Activated effector memory CD4-positive, alpha-beta T cell treated with Interleukin-2 at 50 U/mL for 16 hours (primary cell): Measurements from ENCODE around the gene RAB10.
"Not testable (repeated sequence)": the region's sequence is repeated elsewhere in the genome, so short reads cannot be mapped to it uniquely, and the experiment has no call there.

Source experiments
- DNase-seq: peaks from one replicate; pipeline ENCODE4 v3.0.0-alpha.2; 2020

RAB10 gene

DNA sequence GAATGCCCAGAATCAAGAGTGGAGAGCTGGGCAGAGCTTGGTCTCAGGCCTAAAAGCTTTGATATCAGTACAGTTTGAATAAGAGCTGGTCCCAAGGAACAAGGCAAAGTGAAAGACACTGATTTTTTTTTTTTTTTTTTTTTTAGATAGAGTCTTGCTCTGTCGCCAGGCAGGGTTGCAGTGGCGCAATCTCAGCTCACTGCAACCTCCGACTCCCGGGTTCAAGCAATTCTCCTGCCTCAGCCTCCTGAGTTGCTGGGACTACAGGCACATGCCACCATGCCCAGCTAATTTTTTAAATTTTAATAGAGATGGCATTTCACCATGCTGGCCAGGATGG lies 17.2 kb upstream of the RAB10 start:
- DNase-seq, result not testable (repeated sequence)

DNA sequence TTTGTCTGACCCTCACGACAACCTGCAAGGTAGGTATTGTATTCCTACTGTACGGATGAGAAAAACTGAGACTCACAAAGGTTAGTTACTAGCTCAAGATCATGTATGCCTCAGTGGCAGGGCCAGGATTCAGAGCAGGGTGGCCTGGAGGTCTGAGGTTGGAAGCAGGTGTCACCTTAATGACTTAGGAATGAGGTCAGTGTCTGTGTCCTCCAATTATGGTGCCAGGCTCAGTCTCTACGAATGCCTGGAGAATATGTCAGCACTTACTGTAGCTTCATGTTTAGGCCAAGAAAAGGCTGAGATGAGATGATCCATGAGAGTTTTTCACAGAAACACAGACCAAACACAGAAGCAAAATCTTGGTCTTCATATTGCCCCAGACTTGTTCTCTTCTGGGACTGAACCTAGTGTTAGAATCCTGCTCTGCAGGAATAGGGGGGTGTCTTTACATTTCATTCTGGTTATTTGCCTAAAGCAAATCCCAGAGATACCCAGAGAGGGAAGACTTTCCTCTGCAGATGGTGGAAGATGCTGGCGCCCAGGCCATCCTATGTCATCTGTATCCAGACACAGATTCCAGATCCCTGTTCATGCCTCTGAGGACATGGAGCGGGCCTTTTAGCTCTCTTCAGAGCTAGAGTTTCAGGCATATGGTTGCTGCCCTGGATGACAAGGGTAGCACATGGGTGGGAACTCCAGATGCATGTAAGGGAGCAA lies 16.3 kb upstream of the RAB10 start:
- DNase-seq, result no peak

DNA sequence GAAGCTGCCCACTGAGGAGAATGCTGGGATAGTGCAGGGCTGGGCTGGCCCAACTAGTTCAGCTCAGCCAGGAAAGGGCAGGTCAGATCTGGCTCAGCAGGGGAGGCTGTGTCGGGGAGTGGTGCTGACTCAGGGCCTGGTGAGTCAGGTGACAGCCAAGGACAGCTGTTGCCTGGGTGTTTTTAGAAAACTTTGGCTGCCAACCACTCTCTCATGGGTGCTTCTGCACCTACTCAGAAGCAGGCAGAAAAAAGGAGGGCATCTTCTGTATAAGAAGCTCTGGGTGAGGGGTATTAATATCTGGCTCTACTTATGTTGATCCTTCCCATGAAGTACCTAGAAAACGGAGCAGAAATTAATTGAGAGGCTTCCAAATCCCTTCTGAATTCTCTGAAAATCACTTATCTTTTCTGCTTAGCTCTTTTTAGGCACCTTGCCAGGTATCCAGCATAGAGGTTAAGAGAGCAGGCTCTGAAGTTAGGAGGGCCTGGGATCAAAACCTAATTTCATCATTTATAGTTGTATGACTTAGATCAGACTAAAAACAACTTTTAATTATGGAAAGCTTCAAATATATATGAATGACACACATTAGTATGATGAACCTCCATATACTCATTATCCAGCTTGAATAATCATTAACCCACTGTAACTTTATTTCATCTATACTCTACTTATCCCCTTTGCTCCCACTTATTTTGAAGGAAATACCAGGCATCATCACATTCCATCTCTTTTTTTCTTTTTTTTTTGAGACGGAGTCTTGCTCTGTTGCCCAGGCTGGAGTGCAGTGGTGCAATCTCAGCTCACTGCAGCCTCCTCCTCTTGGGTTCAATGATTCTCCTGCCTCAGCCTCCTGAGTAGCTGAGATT lies 15.5 kb upstream of the RAB10 start:
- no peak for DNase-seq

DNA sequence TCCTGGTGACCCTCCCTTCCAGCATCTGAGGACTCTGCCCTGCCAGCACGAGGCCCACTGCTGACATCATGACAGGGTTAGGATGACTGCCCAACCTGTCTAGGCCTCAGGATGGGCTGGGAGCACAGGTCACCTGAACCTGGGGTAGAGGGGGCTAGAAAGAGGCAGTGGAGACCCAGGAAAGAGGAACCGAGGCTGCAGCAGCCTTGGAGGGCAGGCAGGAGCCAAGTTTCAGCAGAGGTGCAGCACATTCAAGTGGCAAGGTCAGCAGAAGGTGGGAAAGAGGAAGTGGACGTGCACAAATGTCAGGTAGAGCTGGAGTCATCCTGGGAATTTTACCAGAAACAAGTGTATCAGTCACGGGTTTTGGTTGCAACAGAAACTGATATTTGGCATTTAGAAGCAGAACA lies 13.6 kb upstream of the RAB10 start:
- no peak for DNase-seq

DNA sequence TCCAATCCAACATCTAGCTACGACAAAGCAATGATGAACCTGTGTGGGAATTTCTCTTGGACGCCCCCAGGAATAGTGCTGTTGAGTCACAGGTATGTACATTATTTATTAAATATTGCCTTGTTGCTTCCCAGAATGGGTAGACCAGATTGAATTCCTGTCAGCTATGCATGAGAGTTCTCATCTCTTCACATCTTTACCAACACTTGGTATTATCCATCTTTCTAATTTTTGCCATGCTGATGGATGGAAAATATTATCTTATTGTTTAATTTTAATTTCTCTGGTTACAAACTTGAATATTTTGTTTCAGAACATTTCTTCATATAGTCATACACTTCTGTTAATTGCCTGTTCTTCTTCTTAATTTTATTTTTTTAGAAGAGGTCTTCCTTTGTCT lies 9.6 kb upstream of the RAB10 start:
- DNase-seq, result no peak

DNA sequence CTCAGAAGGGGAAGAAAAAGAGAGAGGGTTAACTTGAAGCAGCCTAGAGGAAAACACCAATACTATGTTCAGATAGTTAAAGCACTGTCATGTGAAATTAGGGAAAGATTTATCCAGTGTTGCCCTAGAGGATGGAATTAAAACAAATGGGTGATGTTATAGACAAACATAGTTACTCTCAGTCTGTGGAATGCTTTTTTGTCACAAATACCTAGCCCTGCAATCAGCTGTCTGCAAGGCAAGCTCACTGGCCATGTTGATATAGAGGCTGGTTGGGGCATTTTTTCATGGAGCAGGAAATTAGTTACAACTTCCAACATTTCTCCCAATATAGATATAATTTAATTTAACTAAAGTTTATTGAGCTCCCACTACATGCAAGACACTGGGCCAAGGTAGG lies 8.4 kb upstream of the RAB10 start:
- DNase-seq, result no peak

DNA sequence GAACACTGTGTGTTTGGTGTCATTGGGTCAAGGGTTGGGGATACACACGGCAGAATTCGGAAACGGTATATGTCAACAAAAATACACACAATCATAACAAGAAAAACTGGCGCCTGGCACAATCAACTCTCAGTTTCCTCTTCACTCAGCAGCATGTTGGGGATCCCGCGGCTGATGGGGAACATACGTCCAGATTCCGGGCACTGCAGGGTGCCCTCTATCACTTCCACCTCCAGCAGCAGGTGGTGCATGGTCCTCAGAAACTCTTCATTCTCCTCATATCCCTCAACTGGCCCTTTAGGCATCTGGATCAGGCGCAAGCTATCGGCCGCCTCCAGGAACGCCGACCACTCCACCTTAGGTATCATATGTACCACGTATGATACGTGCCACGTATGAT lies 5.8 kb upstream of the RAB10 start:
- not testable (repeated sequence) for DNase-seq

DNA sequence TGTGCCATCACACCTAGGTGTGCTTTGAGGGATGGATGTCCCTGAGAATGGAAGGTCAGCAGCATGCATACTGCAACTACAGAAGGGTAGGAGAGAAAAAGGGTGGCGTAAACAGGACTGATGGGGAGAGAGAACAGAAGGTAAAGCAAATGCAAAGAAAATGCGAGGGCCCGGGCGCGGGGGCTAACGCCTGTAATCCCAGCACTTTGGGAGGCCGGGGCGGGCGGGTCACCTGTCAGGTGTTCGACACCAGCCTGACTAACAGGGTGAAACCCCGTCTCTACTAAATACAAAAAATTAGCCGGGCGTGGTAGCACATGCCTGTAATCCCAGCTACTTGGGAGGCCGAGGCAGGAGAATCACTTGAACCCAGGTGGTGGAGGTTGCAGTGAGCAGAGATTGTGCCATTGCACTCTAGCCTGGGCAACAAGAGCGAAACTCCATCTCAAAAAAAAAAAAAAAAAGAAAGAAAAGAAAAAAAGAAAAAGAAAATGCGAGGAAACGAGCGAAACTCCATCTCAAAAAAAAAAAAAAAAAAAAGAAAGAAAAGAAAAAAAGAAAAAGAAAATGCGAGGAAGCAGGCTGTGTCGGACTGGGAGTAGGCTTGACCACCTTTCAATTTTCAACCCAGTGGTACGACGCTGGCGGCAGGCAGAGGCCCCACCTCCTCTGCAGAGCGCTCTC lies 1.2 kb upstream of the RAB10 start:
- not testable (repeated sequence) for DNase-seq

DNA sequence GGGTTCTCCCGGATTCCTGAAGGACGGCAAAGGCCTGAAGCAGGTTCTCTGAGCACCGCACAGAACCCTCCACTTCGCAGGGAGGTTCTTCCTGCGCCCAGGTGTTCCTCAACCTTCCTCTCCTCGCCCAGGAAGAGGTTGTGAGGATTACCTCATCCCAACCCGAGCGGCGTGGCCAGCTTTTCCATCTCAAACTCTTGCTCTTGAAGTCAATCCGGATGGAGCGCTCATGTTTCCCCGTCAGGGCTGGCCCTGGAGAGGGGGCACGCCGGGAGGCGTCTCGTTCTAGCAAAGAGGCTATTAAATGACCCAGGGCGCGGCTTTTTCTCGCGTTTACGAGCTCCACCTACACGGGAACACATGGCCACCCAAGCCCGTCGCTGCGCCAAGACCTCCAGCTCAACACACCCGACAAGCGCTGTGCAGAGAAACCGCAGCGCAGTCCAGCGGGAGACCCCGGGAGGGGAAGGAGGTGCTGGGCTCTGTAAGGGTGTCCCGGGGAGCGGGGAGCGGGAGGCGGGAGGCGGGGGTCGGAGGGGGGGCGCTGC lies 540 bp upstream of the RAB10 start:
- no peak for DNase-seq

DNA sequence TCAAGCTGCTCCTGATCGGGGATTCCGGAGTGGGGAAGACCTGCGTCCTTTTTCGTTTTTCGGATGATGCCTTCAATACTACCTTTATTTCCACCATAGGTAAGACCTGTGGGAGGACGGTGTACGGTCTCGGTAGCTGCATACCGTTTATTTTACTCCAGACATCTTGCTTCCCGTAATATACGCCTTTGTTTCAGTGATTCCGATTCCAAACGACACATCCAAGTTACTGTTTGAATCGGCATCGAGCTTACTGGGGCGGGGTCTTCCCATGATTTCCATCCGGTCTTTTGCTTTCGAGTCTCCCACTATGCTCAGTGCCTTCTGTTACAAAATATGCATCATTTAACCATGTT lies 731 bp downstream of the RAB10 start:
- DNase-seq, result no peak

DNA sequence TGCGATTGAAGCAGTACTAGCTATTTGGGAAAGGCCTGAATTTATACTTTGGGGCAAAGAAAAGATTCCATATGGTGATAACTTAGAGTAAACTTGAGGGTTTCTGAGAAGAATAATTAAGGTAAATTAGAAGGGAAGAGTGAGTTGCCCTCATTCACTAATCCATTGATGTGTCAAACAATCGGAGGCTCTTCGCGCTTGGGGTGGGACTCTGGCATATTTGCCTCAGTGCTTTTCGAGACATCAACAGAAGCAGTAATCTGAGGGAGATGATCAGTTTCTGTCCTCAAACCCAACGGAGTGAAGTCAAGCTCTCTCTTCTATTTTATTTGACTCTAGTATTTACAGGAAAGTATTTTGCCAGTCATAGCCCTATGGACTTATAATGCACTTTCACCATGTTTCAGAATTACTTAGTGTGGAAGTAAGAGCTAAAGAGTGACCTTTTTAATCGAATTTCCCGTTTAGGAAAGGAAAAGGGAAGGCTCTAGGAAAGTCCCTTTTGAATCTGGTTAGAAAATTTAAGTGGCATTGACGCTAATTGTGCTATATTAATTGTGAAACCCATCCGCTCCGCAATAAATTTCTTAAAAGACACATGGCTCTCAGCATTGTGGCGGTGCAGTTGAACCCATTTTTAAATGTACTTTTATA lies 1.3 kb downstream of the RAB10 start:
- no peak for DNase-seq

DNA sequence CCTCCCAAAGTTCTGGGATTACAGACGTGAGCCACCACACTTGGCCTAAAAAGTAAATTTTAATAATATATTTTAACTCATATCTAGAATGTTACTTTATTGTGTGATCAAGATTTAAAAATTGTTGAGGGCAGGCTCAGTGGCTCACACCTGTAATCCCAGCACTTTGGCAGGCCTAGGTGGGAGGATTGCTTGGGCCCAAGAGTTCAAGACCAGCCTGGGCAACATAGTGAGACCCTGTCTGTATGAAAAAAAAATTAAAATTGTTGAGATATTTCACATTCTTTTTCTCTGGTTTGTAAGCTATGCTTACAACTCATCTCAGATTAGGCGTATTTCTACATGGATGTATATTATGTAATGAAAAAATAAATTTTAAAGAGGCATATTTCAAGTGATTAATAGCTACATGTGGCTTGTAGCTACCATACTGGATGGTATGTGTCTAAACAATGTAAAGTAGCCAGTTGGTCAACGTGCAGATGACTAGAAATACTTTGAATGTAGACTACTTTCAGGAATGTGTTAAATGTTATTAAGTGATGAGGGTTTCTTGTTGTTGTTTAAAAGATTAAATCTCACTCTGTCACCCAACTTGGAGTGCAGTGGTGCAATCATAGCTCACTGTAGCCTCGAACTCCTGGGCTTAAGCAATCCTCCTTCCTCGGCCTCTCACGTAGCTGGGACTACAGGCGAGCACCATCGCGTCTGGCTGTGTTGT lies 5.9 kb downstream of the RAB10 start:
- no peak for DNase-seq

DNA sequence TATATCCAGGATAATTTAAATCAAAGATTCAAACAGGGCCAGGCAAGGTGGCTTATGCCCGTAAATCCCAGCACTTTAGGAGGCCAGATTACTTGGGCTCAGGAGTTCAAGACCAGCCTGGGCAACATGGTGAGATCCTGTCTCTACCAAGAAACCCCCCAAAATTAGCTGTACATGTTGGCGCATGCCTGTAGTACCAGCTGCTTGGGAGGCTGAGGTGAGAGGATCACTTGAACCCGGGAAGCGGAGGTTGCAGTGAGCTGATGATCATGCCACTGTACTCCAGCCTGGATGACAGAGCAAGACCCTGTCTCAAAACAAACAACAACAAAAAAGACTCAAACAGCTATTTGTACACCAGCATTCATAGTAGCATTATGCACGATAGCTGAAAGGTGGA lies 9.2 kb downstream of the RAB10 start:
- DNase-seq, result no peak

DNA sequence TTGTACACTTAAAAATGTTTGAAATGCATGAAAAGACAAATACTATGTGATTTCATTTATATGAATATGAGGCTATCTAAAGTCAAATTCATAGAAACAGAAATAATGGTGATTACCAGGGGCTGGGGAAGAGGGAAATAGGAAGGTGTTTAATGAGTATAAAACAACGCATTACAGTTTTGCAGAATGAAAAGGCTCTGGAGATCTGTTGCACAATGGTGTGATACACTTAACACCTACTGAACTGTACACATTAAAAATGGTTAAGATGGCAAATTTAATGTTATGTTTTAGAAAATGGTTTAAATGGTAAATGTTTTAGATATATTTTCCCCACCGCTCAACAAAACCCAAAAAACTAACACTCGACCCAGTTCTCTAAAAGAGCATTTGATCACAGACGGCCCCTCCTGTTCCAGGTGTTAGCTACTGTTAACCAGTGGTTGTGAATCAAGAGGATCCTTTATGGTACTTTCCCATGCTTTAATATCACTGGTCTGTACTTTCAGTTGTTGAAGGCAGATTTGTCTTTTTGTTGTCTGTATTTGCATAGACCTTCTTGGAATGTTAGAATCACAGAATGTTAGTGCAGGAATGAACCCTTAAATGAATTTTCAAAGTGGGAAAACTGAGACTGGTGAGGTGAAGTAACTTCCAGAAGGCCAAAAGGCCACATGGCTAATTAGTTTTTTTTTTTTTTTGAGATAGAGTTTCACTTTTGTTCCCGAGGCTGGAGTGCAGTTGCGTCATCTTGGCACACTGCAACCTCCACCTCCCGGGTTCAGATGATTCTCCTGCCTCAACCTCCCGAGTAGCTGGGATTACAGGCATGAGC lies 10.2 kb downstream of the RAB10 start:
- no peak for DNase-seq

DNA sequence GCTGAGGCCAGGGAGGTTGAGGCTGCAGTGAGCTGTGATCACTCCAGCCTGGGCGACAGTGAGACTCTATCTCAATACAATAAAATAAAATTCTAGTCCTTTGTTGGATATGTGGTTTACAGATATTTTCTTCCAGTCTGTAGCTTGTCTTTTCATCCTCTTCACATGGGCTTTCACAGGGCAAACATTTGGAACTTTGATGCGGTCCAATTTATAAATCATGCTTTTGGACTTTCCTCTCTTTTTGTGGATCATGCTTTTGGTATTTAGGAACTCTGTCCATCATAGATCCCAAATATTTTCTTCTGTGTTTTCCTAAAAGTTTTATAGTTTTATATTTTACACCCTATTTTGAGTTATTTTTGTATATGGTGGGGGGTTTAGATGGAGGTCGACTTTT lies 14.9 kb downstream of the RAB10 start:
- no peak for DNase-seq

DNA sequence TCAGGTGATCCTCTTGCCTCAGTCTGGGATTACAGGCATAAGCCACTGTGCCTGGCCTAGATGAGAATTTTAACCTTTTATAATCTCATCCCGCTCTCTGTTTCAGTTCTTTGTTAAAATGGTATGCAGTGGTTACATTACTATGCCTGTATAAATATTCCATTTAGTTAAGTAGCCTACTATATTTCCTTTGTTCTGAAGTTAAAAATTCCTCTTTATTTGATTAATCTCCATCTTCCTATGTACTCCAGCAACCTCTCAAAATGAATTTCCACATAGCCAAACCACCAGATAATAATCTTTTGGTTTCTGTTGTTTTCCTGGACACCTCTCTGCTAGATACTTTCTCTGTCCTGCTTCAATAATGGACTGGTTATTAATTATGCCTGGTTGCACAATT lies 15.8 kb downstream of the RAB10 start:
- DNase-seq, result no peak

DNA sequence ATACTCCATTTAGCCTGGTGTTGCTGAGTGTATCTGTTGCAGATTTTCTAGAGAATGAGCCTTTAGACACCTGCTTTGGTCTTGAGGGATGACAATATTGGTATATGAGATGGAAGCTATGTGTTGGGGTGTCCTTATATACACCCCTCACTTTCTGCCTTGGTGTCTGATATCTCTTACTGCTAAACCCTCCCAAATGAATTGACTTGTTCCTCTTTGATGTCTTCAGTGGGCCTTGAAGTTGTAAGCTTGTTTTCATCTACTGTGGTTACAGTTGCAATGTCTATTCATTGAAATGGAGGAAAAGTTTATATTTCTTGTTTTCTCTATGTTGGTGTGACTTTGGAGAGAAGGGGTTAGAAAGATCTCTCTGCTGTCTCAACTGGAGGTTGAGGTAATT lies 18.9 kb downstream of the RAB10 start:
- no peak for DNase-seq

DNA sequence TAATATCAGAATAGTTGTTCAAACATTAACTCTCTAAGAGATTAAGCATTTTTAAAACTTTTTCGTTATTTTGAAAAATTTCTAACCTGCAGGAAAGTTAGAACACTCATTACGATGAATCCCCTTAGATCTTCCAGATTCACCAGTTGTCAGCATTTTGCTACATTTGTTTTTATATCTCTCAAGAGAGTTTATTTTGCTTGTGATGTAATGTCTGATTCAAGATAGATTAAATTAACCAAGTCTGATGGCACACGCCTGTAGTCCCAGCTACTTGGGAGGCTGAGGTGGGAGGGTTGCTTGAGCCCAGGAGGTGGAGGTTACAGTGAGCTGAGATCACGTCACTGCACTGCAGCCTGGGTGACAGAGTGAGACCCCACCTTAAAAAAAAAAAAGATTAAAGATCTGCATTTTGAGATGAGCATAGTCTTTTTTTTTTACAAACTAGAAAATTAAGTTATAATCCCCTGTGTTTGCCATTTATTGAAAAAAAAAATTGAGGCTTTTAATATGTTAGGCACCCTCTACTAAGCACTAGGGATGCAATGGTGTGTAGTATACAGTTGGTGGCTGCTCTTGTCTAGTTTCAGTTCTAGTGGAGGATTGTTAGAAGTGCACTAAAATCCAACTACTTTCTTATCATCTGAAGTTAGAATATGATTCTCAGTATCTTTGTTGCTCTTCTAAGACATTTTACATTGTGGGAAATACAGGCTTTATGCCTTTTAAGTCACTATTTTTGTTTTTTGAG lies 20.9 kb downstream of the RAB10 start:
- no peak for DNase-seq

DNA sequence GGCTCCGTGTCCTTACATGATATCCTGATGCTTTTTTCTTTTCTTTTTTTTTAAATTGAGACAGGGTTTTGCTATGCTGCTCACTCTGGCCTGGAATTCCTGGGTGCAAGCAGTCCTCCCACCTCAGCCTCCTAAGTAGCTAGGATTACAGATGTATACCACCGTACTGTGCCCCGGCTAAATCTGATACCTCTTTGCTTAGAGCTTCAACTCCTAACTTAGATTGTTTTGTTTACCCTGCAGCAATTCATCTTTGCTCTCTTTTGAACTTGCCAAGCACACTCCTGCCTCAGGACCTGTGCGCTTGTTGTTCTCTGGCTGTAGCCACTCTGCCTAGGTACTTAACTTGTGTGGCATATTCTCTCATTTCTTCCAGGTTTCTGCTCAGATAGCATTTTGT lies 24.5 kb downstream of the RAB10 start:
- no peak for DNase-seq

DNA sequence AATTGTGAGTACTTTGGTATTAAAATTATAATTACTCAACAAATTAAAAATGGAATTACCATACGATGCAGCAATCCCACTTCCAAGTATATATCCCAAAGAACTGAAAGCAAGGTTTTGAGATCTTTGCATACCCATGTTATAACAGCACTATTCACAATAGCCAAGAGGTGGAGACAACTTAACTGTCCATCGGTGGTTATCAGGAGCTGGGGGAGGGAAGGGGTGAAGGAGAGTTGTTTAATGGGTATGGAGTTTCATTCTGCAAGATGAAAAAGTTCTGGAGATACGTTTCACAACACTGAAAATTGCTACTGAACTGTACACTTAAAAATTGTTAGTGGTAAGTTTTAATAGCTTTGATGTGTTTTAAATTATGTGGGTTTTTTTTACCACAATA lies 25.7 kb downstream of the RAB10 start:
- no peak for DNase-seq

DNA sequence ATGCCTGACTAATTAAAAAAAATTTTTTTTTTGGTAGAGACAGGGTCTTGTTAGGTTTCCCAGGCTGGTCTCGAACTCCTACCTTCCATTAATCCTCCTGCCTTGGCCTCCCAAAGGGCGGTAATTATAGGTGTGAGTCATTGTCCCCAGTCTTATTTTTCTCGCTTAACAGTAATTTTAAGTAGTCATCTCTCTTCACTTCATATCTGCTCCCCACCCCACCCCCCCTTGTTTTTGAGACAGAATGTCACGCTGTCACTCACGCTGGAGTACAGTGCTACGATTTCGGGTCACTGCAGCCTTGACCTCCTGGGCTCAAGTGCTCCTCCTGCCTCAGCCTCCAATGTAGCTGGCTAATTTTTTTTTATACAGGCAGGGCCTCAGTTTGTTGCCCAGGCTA lies 27.7 kb downstream of the RAB10 start:
- DNase-seq, result no peak
